Posterior vena cava (tissue), 2 donors: Measurements from ENCODE around the gene P2RY4. TPM values are rescaled to one million over a fixed set of nuclear protein-coding genes. Genes with fewer than 3 reads are reported as not detected.
"Not testable (repeated sequence)": the region's sequence is repeated elsewhere in the genome, so short reads cannot be mapped to it uniquely, and the experiment has no call there.

Source experiments
- DNase-seq: peaks from one replicate; pipeline ENCODE4 v3.0.0-alpha.2; 2020; ENCODE audit warnings: low spot score
- intact Hi-C, 2 donors: fragments of 100-400 bp; cut with DNase I; formaldehyde crosslinking; loops; one replicate each; pipeline versions ENCODE4 v1.14.1 to v1.14.2; 2022 to 2023
- long read RNA-seq, 2 donors: library from polyadenylated mRNA; unstranded; transcript quantifications; one replicate each; pipeline ENCODE4 v2.0.0, GENCODE V29; 2020 to 2021
- total RNA-seq, 2 donors: library from RNA; stranded (reverse); fragmentation: NEBNext Ultra II Directional; extraction: Animal tissue kit (Norgen Biotek cat#: 25700); gene quantifications; one replicate each; pipeline ENCODE4 v1.2.1, GENCODE V29; 2021
- donor health status: DM: yes; HTN: yes; CAD: no.
- donor health status: DM: yes; HTN: yes; CAD: no.

P2RY4 gene
- total RNA-seq = under 1 TPM; 0.32 to 0.57 TPM
- long read RNA-seq, donor 1 = 0 reads
- long read RNA-seq, donor 2 = 0 reads

DNA sequence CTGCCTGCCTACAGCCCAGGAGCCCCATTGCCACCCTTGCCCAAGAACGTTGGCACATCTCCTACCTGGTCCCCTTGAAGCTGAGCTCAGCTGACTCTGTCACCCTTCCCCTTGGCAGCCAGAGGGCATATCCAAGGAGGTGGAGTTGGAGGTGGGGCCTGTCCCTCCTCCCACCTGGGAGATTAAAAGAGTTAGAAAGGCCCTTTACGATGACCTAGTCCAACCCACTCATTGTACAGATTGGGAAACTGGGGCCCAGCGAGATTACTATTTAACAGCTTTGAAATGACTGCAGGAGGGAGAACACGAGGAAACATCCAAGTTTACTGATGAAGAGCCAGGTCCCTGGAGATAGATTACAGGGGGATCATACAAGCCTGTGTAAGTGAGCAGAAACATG is at the start of gene P2RY4:
Gene P2RY4, minus strand, starts transcription at position 101 of the 400 bp plus-strand sequence. CDS start 580 bp downstream, outside the sequence.
- intact Hi-C loops = no loop called here
- no peak for DNase-seq

DNA sequence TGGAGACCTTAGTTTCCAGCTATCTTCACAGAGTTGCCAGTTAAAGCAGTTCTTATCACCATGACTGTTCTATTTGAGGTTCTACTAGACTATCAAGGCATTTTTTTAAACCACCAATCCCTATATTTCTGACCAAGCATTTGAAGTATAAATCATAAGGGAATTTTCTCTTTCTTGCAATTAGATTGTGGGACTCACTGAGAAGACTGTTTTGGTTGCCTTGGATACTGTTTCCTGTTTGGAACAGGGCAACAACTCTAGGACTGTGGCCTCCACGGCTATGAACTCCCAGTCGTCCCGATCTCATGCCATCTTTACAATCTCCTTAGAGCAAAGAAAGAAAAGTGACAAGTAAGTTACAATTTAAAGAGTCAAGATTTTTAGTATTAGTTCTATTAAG is 41.7 kb upstream of the P2RY4 start:
- intact Hi-C loops = no loop called here
- DNase-seq = no peak

DNA sequence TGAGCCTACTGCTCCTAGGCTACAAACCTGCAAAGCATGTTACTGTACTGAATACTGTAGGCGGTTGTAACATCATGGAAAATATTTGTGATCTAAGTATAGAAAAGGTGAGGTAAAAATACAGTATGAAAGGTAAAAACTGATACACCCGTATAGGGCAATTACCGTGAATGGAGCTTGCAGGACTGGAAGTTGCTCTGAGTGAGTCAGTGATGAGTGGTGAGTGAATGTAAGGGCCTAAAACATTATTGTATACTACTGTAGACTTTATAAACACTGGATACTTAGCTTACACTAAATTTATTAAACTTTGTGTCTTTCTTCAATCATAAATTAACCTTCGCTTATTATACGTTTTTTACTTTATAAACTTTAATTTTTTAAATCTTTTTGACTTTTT is 33.6 kb upstream of the P2RY4 start:
- intact Hi-C loops = no loop called here
- DNase-seq = no peak

DNA sequence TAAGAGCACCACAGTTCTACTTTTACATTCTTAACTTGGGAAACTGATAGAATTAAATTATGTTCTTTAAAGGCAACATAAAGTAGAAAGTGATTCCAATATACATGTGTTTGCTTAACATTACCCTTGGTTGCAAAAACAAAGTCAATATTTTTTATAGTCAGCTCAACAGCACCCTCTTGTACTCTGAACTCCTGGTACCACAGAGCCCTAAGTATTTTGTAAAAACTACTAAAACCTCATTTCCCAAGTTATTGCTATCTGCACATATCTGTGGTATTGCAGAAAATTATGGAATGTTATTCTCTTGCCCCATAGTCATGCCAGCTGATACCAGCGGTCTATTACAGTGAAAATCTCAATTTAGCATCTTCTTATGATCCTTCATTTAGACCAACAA is 32.8 kb upstream of the P2RY4 start:
- intact Hi-C loops = no loop called here
- DNase-seq = no peak

DNA sequence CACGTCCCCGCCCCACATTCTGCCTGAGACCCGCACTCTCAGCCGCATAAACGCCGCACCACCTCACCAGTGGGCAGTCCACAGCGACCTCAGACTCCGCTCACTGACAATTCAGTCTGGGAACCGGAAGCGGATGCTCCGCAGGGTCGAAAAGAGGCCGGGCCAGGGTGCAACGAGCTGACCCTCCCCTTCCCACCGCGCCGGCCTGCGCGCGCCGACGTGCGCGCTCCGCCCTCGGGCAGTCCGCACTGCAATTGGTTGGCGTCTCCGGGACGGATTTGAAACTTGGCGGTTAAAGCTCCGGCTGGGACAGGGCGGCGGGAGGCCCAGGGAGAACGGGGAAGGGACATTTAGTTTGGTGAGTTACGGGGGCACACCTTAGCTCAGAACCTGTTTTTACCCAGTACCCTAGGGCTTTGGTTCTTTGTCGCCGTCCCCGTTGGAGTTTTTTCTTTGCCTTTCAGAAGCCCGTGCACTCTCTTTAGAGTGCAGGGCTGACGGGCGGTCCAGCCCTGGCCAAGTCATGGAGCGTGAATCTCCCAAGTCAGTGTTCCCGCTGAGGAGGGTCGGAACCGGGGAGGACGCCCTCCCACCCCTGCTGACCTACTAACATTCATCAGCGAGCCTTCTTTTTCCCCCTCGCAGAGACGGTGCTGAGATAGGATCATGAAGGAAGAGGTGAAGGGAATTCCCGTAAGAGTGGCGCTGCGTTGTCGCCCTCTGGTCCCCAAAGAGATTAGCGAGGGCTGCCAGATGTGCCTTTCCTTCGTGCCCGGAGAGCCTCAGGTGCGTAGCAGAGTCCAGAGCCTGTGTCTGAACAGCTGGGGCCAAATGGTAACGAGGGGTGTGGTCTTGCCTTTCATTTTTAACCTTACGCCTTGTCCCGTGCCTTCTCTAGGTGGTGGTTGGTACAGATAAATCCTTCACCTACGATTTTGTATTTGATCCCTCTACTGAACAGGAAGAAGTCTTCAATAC is 30.1 kb upstream of the P2RY4 start, which contains the start of the genes KIF4A and PDZD11:
Gene KIF4A, plus strand, starts transcription at position 312 of the 978 bp plus-strand sequence. Its CDS starts 355 bp downstream, at position 667.
Gene PDZD11, minus strand, starts transcription at position 135 of the 978 bp plus-strand sequence. CDS start 586 bp downstream, outside the sequence.
- intact Hi-C loops = loop anchor here in 1 of 2 donors (10.0 kb wide), 1 partner anchor 1785 kb away; no protein-coding TSS in a partner anchor
- DNase-seq = peak; percentile 95

DNA sequence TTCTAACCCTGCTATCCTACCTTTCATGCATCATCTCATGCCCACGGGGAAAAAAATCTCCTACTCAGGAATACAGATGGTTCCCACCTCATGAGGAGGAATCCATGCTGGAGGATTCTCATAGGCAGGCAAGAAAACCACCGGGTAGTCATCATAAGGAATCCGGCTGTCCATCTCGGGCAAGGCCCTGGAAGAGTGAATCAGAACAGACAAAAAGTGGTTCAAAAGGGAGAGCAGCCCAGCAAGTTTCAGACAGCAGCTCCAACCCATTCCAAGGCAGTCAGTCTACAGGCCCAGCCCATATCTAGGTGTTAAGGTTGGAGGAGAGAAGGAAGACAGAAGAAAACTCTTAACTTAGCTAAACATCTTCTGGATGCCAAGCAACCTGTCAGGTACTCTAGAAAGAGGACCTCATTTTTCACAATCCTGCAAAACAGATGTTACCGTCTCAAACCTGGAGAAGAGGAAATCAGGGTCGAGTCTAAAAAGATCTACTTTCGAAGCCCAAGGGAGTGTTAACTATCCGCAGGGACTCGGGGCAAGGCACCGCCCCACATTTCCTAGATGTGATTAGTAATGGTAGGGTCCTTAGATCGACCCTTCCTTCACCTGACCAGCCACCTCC is 29.3 kb upstream of the P2RY4 start:
- intact Hi-C loops = loop anchor here in 1 of 2 donors (10.0 kb wide), 1 partner anchor 1784 kb away; no protein-coding TSS in a partner anchor
- DNase-seq = no peak

DNA sequence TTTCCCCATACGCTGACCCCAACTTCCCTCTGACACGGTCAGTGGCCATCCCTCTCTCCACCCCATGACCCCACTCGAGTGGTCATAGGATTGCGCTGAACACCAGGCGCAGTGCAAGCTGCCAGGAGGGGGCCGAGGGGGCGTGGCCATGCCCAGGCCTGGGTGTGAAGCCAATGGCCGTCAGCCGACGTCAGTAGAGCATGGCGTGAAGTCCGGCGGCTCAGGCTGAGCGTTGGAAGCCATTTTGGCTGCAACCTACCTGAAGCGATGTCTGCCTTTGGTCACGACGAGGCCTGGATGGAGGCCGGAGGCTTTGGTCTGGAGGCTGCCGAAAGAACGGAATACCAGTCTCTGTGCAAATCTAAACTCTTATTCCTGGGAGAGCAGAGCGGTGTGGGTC is 21.9 kb upstream of the P2RY4 start, which contains the start of gene RAB41:
Gene RAB41, plus strand, starts transcription at position 222 of the 400 bp plus-strand sequence. Its CDS starts 46 bp downstream, at position 268.
- DNase-seq = no peak
- intact Hi-C loops = loop anchor here in 1 of 2 donors (10.0 kb wide), 1 partner anchor 1777 kb away; no protein-coding TSS in a partner anchor

DNA sequence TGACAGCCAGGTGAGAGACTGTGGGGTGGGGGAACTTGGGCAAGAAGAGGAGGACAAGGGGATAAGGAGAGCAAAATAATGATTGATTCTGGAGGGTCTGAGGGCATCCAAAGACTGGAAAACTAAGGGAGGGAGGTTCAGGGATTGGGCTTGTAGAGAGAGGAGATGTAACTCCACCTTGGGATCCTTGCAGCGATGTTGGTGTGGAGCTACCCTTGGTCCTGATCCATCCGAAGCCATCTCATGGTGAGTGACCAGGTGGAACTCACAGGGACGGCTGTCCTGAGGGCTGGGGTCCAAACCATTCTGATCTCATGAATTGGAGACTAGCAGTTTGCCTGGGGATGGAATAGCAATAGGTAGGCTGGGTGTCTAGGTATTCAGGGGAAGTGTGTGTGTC is 20.6 kb upstream of the P2RY4 start:
- intact Hi-C loops = loop anchor here in 1 of 2 donors (10.0 kb wide), 1 partner anchor 1776 kb away; no protein-coding TSS in a partner anchor
- no peak for DNase-seq

DNA sequence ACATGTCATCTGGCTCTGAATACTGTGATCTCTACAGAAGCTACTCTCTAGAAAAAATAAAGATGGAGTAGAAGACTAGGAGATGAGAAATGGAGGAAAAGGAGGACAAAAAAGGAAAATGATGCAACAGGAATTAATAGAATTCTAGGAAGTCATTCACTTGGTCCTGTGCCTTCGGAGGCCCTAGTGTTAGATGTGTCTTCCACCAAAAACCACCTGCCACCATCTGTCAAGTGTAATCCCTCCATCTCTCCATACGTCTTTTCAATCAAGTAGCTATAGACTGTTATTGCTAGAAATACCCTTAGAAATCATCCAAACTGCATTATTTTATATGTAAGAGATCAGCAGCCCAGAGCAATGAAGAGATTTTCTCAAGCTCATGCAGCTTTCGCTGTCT is 19.1 kb upstream of the P2RY4 start:
- intact Hi-C loops = no loop called here
- no peak for DNase-seq

DNA sequence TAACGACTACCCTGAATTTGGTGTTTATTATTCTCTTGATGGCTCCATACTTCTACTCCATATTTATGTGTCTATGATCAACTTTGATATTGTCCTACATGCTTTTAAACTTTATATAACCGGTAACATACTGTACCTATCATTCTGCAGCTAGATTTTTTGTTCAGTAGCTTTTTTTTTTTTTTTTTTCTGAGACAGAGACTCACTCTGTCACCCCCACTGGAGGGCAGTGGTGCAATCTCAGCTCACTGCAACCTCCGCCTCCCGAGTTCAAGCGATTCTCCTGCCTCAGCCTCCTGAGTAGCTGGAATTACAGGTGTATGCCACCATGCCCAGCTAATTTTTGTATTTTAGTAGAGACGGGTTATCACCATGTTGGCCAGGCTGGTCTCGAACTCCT is 14.0 kb upstream of the P2RY4 start:
- DNase-seq, intact Hi-C loops: not testable (repeated sequence)

DNA sequence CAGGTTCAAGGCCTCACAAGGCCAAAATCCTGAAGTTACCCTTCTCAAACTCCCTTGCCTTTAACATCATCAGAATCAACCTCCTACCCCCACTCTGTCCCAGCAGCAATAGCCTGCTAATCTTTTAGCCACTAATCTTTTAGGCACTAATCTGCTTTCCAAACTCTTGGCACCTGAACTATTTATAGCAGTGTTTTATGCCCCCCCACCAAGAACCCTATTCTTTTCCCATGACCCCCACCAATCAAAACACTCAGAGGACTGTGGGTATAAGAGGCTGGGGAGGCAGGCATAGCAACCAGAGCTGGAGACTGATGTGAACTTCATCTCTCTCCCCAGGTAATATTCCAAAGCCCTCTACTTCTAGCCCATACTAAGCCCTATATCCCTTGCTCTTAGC is 8.0 kb upstream of the P2RY4 start, which contains the start of gene ARR3:
Gene ARR3, plus strand, starts transcription at position 301 of the 400 bp plus-strand sequence. CDS start 1,052 bp downstream, outside the sequence.
- intact Hi-C loops = no loop called here

DNA sequence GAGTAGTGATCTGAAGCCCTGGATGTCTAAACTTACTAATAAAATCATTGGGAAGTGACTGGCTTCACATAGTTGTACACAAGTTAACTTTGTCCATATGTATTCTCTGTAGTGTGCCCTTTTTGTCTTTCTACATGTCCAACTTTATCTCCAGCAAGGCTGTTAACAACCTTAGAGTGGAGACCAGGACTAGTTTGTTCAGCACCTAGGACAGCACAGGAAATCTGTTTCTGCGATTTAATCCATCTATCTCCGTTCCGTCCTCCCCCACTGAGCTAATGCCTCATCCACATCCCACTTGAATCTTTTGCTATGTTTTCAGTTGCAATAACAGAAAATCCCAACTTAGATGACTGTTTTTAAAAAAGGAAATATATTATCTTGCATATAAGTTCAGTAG is 4.8 kb upstream of the P2RY4 start:
- intact Hi-C loops = no loop called here

More for the DNA sequence above, 8.0 kb upstream of the P2RY4 start, which contains the start of gene ARR3:
- no peak for DNase-seq

DNA sequence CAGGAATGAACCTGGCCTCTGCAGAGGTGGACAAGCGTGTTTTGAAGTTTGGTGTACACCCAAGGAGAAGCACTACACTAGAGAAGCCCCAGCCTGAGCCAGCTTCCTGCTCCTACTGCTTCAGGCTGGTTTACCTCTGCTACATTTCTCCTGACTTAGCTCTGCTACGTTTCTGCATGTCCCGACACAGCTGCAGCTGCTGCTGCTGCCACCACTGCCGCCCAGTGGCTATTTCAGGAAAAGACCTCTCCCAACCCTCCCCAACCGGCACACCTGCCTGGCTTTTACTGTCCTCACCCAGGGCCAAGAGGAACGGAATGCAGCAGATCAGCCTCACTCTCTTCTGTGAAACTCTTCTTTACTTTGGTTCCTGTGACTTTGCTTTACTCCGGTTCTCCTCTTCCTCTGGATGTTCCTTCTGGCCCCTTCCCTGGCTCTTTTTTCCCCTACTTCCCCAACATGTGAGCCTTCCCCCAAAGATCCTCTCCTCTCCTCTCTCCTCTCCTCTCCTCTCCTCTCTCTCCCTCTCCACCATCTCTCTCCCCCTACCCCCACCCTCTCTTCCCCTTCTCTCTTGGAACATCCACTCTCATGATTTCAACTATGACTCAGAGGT is 3.1 kb upstream of the P2RY4 start:
- DNase-seq = no peak

More for the DNA sequence above, 4.8 kb upstream of the P2RY4 start:
- DNase-seq = no peak

DNA sequence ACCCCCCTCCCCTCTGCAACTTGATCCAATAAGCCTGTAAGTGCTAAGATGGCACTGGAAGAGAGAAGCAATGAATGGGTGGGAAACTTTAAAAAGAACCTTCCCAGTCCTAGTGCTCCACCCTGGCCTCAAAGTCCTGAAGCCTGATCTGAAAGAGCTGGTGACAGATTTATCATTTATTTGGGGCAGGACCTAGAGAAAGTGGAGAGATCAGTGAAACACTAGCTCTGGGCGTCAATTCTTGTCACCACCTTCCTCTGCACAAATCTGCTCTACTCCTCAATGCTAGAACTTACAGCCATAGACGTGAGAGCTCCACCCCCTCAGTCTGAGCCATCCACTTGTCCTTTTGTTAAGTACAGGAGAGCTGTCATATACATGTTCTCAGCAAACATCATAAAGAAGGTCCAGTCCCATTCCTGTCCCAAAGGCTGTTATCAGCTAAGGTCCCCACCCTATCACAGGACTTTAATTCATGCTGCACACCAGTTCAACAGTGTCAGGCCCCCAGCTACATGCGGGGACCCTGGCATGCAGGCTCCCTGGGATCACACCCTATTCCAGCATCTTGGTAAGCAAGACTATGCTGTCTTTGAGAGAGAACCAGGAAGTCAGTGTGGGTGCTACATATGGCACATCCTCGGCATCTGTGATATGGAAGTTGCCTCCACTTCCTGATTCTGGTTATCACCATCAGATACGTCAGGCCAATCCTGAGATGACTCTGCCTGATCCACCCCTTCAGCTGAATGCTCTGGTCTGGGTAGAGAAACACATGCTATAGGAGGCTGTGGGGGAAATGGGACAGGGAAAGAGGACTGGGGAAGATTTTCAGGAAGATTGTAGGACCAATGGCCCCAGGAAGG is 2.3 kb downstream of the P2RY4 start:
- no peak for DNase-seq
- intact Hi-C loops = no loop called here

More for the DNA sequence above, 3.1 kb upstream of the P2RY4 start:
- intact Hi-C loops = no loop called here

DNA sequence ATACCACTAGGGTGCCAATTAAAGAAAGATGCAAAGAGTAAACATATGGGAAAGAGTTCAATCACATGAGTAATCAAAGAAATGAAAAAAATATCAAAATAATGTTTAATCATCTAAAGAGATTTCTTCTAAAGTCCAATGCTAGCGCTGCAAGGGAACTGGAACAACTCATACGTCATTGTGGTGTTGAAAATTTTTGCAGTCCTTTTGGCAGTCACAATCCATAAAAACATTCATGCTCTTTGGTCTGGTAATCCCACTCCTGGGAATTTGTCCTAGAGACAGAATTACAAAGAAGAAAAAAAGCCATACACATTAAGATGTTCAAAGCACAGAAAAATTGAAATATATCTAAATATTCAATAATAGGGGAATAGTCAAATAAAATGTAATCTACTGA is 4.6 kb downstream of the P2RY4 start:
- intact Hi-C loops = no loop called here

DNA sequence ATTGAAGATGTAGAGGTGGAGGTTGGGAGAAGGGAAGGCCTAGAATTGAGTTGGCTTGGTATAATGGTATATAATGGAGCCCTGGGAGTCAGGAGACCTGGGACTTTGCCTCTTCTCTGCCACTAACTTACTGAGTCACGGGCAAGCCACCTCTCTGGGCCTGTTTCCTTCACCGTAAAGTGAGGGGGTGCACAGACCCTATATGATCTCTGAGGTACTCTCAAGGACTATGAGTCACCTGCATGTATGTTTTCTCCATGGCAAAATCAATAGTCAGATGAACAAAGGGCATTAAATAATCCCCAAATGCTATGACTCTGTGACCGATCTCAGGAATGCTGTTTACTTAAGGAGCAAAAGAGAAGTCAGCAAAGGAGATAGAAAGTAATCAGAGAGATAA is 5.1 kb downstream of the P2RY4 start:
- no peak for DNase-seq
- intact Hi-C loops = no loop called here

More for the DNA sequence above, 4.6 kb downstream of the P2RY4 start:
- no peak for DNase-seq

DNA sequence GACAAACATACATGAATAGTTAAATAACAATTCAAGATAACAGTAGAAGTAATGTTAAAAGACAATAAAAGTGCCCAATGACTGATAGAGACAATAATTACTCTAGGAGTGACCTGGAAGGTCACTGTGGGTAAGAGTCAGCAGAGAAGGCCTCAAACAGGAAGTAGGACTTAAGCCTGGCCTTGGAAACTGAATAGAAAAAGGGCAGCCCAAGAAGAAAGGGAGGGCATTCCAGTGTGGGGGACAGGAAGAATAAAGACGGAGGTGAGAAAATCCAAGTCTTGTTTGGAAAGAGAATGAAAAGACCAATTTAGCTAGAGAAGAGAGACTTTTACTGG is 6.0 kb downstream of the P2RY4 start:
- DNase-seq = no peak
- intact Hi-C loops = no loop called here

DNA sequence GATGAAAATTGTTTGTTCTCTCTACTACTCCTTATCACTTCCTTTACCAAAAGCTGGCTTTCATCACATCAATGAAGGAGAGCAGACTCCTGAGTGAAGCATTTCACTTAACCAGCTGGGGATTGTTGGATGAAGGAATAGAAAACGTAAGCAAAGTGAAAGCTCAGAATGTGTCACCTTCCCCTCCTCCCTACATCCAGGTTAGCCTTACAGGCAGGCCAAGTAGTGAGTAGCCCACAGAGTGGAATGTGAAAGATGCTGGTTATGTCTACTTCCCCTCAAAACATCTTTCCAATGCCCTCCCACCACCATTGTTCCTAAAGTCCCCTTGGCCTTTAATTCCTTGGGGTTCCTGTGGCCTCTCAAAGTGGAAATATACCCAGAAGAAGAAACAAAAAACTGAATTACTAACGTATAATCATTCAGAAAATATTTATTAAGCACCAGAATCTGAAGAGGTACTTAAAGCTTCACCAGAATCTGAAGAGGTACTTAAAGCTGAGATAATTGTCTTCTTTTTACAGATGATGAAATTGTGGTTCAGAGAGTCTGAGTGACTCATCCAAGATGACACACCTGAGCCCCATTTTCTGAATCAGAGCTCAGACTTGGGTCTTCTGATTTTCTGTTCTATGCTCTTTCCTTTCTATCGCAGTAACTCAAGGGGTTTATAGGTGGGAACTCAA is 6.5 kb downstream of the P2RY4 start:
- intact Hi-C loops = no loop called here
- no peak for DNase-seq
